Nephron progenitor cell (in vitro differentiated cells): ENCODE measurements around the gene ZNF91.

Source experiments
- DNase-seq: peaks from one replicate; pipeline ENCODE4 v3.0.0; 2021
- H3K27ac Mint-ChIP-seq: 2 replicates; pipeline ENCODE4 v1.8.0; 2021; ENCODE audit warnings: mild to moderate bottlenecking, moderate library complexity, mixed read lengths
- H3K27me3 Mint-ChIP-seq: 2 replicates; pipeline ENCODE4 v1.8.0; 2021; ENCODE audit warnings: mild to moderate bottlenecking, low read depth, mixed read lengths; ENCODE audit not compliant: poor library complexity
- H3K36me3 Mint-ChIP-seq: 2 replicates; pipeline ENCODE4 v1.8.0; 2021; ENCODE audit warnings: low read depth, mixed read lengths
- H3K4me1 Mint-ChIP-seq: 2 replicates; pipeline ENCODE4 v1.8.0; 2021; ENCODE audit warnings: mixed read lengths
- H3K4me3 Mint-ChIP-seq: 2 replicates; pipeline ENCODE4 v1.8.0; 2021; ENCODE audit warnings: mild to moderate bottlenecking, moderate library complexity, mixed read lengths
- H3K9me3 Mint-ChIP-seq: 2 replicates; pipeline ENCODE4 v1.8.0; 2021; ENCODE audit warnings: mild to moderate bottlenecking, moderate library complexity, mixed read lengths
- TF ChIP-seq, protein P1 (sequence below): fragments of 200-600 bp; sonication (generic); IDR thresholded peaks from 2 replicates; pipeline ENCODE4 v1.5.0; 2021; ENCODE audit warnings: antibody characterized with exemption

ZNF91 gene

DNA sequence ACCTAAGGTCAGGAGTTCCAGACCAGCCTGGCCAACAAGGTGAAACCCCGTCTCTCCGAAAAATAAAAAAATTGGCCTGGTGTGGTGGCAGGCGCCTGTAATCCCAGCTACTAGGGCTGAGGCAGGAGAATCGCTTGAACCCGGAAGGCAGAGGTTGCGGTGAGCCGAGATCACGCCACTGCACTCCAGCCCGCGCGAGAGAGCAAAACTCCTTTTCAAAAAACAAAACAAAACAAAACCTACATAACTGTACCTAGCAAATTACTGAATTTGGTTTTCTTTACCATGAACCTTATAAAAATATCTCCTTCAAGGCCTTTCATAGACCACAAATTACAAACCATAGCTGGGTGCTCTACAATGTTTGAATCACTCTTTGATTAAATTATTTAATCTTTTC, 760 bp downstream of the ZNF91 start:
- peak overlapping the region; percentile 100 for H3K27ac Mint-ChIP-seq
- peak; percentile 8 for DNase-seq
- TF ChIP-seq, protein P1, sequence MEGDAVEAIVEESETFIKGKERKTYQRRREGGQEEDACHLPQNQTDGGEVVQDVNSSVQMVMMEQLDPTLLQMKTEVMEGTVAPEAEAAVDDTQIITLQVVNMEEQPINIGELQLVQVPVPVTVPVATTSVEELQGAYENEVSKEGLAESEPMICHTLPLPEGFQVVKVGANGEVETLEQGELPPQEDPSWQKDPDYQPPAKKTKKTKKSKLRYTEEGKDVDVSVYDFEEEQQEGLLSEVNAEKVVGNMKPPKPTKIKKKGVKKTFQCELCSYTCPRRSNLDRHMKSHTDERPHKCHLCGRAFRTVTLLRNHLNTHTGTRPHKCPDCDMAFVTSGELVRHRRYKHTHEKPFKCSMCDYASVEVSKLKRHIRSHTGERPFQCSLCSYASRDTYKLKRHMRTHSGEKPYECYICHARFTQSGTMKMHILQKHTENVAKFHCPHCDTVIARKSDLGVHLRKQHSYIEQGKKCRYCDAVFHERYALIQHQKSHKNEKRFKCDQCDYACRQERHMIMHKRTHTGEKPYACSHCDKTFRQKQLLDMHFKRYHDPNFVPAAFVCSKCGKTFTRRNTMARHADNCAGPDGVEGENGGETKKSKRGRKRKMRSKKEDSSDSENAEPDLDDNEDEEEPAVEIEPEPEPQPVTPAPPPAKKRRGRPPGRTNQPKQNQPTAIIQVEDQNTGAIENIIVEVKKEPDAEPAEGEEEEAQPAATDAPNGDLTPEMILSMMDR, result no peak
- H3K4me1 Mint-ChIP-seq, result peaks cover 9% of the 10 kb centered on the region
- H3K4me3 Mint-ChIP-seq, result peak overlapping the region; percentile 98
- peaks cover 4% of the 10 kb centered on the region for H3K27me3 Mint-ChIP-seq
- H3K36me3 Mint-ChIP-seq, result peaks cover 66% of the 10 kb centered on the region
- H3K9me3 Mint-ChIP-seq, result peaks cover 59% of the 10 kb centered on the region

DNA sequence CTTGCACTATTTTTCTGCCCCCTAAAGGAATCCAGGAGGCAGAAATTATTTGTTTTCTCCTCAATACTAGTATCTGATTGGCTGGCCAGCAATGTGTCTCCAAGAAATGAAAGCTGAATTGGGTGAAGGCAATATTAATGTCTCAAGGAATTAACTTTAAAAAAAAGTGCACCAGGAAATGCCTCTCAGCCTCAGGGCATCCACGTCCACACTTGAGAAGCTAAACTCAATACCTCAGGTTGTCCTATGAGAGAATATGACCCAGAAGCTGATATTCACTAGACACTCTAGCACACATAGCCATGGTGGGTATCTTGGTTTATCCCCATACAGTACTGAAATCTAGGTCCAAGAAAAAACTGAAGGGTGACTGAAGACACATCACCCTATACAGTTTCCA, 2.1 kb downstream of the ZNF91 start:
- no peak for DNase-seq
- peaks cover 70% of the 10 kb centered on the region for H3K36me3 Mint-ChIP-seq
- H3K27me3 Mint-ChIP-seq, result peaks cover 4% of the 10 kb centered on the region
- peak overlapping the region; percentile 98 for H3K4me3 Mint-ChIP-seq
- H3K9me3 Mint-ChIP-seq, result peaks cover 72% of the 10 kb centered on the region
- peaks cover 9% of the 10 kb centered on the region for H3K4me1 Mint-ChIP-seq
- TF ChIP-seq, protein P1, result no peak
- H3K27ac Mint-ChIP-seq, result no peak overlapping the region

DNA sequence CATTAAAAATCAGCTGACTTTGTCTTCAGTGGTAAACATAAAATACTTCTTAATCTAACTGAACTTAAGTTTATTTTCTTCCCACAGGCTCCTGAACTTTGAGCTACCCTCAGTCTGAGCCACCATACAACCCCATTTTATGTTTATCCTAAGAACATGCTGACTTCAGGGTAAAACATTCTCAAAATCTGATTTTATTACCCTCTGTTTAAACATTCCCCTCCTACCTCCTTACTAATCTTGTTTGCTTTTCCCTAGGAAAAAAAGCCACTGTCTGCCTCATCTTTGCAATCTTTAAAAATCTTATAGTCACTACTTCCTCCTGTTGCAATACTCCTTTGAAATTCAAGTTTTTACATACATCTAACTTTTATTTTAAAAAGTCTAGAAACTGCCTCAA, 4.0 kb downstream of the ZNF91 start:
- Mint-ChIP-seq H3K27me3 (peaks cover 4% of the 10 kb centered on the region), H3K4me3 (no peak overlapping the region), H3K36me3 (peaks cover 88% of the 10 kb centered on the region), H3K4me1 (peaks cover 9% of the 10 kb centered on the region), H3K9me3 (peaks cover 91% of the 10 kb centered on the region), H3K27ac (no peak overlapping the region)
- DNase-seq, result no peak
- TF ChIP-seq, protein P1, result no peak

DNA sequence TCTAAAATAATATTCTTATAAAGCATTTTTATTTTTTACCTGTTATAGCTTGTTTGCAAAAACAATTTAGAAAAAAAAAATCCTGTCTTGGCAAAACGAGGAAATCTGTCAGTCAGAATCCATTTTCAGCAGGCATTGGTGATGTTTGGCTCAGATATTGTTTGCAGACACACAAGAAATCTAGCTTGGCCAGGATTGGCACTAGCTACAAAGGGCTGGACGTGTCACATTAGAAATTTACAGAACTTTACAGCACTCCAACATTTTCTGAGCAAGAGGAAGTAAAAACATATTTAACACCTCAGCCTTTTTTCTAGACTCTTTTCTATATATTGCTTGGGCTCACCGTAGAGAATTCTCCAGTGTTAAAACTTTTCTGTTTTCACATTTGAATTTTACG, 9.9 kb downstream of the ZNF91 start:
- no peak overlapping the region for H3K4me3 Mint-ChIP-seq
- no peak for DNase-seq
- TF ChIP-seq, protein P1, result no peak
- H3K36me3 Mint-ChIP-seq, result peaks cover 100% of the 10 kb centered on the region
- H3K4me1 Mint-ChIP-seq, result no peaks in the 10 kb centered on the region
- peaks cover 98% of the 10 kb centered on the region for H3K9me3 Mint-ChIP-seq
- H3K27me3 Mint-ChIP-seq, result peaks cover 7% of the 10 kb centered on the region
- H3K27ac Mint-ChIP-seq, result no peak overlapping the region

DNA sequence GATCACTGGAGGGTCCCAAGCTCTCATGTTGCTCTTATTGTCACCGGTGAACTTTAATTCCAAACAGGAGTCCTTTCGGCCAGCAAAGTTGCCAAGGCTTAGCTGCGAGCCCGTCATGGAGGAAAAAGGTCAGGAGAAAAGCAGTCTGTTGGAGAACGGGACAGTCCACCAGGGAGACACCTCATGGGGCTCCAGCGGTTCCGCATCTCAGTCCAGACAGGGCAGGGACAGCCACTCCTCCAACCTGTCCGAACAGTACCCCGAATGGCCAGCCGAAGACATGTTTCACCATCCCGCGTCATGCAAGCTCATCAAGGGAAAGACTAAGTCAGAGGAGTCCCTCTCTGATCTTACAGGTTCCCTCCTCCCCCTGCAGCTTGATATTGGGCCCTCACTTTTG, 10.4 kb downstream of the ZNF91 start:
- no peak overlapping the region for H3K4me3 Mint-ChIP-seq
- no peak overlapping the region for H3K27ac Mint-ChIP-seq
- peaks cover 100% of the 10 kb centered on the region for H3K36me3 Mint-ChIP-seq
- no peak for DNase-seq
- TF ChIP-seq, protein P1, result no peak
- no peaks in the 10 kb centered on the region for H3K4me1 Mint-ChIP-seq
- peaks cover 98% of the 10 kb centered on the region for H3K9me3 Mint-ChIP-seq
- H3K27me3 Mint-ChIP-seq, result peaks cover 7% of the 10 kb centered on the region

DNA sequence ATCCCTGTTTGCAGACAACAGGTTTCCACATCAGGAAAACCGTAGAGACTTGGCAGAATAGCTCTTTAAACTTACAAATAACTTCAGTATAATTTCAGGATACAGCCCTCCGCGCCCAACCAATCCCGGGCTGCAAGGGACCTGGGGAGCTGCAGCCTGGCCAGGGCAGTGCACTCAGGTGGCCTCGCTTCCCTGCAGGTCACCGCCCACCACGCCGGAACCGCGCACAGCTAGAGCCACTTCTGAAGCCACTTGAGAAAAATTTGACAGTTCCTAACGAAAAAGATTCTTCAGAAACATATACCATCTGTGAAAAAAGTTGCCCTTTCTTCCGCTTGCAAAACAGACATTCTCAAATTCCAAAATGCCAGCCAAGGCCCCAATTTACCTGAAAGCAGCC, 11.1 kb downstream of the ZNF91 start:
- no peak overlapping the region for H3K27ac Mint-ChIP-seq
- H3K4me3 Mint-ChIP-seq, result no peak overlapping the region
- TF ChIP-seq, protein P1, result no peak
- H3K36me3 Mint-ChIP-seq, result peaks cover 100% of the 10 kb centered on the region
- no peaks in the 10 kb centered on the region for H3K4me1 Mint-ChIP-seq
- peaks cover 7% of the 10 kb centered on the region for H3K27me3 Mint-ChIP-seq
- H3K9me3 Mint-ChIP-seq, result peaks cover 98% of the 10 kb centered on the region
- no peak for DNase-seq
